ENCODE results near the gene PANK4. TPM values are rescaled to one million over a fixed set of nuclear protein-coding genes. Genes with fewer than 3 reads are reported as not detected.
"Not testable (repeated sequence)": the region's sequence is repeated elsewhere in the genome, so short reads cannot be mapped to it uniquely, and the experiment has no call there.

The PANK4 gene
- polyA plus RNA-seq, 4 donors: 22.5 to 31.2 (median 26.0) TPM

GRCh38 chr1:2559509-2560298 lies 33.3 kb upstream of the PANK4 start:
- DNase-seq (ENCODE audit: low read depth in 4 of 4, low spot score in 3 of 4): no peak

GRCh38 chr1:2558861-2559260 lies 32.5 kb upstream of the PANK4 start:
- DNase-seq (ENCODE audit: low read depth in 4 of 4, low spot score in 3 of 4): no peak

- no peak for DNase-seq (ENCODE audit: low read depth in 4 of 4, low spot score in 3 of 4)
Observed at GRCh38 chr1:2558420-2558819, 32.0 kb upstream of the PANK4 start.

DNA sequence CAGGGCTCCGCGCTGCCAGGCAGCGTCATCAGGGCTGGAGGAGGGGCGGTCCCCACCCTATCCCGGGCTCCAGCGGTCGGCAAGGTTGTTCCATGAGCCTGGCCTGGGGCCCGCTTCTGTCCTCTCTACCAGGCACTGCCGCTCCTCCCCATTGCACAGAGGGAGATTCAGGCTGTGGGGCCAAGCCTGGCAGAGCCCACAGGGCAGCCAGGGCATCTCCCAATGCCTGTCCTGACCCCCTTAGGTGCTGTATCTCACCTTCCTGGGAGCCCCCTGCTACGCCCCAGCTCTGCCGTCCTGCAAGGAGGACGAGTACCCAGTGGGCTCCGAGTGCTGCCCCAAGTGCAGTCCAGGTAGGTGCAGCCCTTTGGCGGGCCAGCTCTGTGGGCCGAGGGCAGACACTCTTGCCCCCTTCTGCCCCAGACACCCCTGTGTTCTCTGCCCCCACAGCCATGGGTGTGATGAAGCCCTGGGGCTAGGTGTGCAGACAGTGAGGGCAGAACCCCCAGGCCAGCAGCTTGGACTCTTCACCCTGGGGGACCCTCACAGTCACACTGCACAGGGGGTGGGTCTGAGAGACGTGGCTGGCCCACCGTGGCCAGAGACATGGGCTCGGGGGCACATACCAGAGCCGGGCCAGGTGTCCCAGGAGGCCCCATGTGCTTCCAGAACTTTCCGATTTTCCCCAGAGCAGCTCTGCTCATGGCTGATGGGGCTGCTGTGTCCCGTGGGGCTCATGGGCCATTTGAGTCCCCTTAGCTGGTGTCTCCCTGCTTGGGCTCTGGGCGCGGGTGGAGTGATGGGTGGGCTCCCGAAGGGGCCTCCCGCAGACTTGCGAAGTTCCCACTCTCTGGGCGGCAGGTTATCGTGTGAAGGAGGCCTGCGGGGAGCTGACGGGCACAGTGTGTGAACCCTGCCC lies 31.3 kb upstream of the PANK4 start:
- no peak for DNase-seq (ENCODE audit: low read depth in 4 of 4, low spot score in 3 of 4)

- no peak for DNase-seq (ENCODE audit: low read depth in 4 of 4, low spot score in 3 of 4)
Observed at GRCh38 chr1:2556678-2557481, 30.5 kb upstream of the PANK4 start.

- DNase-seq (ENCODE audit: low read depth in 4 of 4, low spot score in 3 of 4): no peak
Observed at GRCh38 chr1:2556277-2556677, 29.9 kb upstream of the PANK4 start, which contains the start of gene TNFRSF14. Gene TNFRSF14, plus strand, starts transcription at chr1:2556371. Its CDS starts 294 bp downstream, at chr1:2556665.

- DNase-seq (ENCODE audit: low read depth in 4 of 4, low spot score in 3 of 4): no peak
Observed at GRCh38 chr1:2555634-2556276, 29.4 kb upstream of the PANK4 start.

DNA sequence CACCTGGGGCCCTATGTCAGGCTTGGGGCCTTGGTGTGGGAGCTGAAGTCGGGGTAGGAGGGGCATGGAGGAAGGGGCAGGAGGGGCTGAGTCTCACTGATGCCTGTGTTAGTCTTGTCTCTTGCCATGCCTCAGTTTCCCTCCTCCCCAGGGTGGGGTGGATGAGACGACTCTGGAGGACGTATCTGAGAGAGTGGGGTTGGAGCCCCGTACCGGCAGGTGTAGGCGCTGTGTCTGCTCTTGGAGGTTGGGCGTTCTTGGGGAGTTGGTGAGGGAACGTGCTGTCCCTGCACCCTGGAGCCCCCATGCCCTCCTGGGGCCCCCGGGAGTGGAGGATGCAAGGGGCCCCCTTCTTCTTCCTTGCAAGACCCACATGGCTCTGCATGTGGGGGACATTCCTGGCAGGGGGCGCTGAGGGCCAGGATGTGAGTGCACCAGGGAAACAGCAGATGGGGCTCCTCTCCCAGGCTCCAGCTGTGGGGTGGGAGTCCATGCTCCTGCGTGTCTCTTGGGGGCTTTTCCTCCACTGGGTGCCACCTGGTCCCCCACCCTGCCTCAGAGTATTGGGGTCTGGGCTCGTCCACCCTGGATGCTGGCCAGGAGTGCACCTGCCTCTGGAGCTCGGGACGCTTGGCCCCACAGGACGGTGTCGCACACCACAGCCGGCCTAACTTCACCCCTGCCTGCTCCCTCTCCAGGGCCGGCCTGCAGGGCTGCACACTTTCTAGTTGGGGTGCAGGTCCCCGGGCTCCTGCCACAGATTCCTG lies 28.4 kb upstream of the PANK4 start:
- no peak for DNase-seq (ENCODE audit: low read depth in 4 of 4, low spot score in 3 of 4)

GRCh38 chr1:2553871-2554620 lies 27.6 kb upstream of the PANK4 start:
- DNase-seq (ENCODE audit: low read depth in 4 of 4, low spot score in 3 of 4): no peak

- DNase-seq (ENCODE audit: low read depth in 4 of 4, low spot score in 3 of 4): not testable (repeated sequence)
Observed at GRCh38 chr1:2553076-2553475, 26.7 kb upstream of the PANK4 start.

- no peak for DNase-seq (ENCODE audit: low read depth in 4 of 4, low spot score in 3 of 4)
Observed at GRCh38 chr1:2552189-2552588, 25.8 kb upstream of the PANK4 start.

DNA sequence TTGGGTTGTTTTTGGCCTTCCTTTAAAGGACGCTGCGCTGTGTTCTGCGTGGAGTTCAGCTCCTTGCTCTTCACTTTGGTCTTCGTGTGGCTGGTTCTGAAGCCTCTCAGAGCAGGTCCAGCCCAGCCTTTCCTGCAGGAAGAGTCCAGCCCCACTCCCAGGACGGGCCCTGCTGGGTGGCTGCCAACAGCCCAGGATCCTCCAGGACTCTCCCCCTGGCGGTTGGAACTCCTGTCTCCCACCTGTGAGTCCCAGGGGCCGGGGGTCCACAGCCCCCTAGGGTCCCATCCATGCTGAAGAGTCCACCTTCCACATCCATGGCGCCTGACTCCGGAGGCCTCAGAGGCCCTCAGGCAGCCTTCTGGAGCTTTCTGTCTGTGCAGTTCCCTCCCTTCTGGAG lies 25.1 kb upstream of the PANK4 start:
- not testable (repeated sequence) for DNase-seq (ENCODE audit: low read depth in 4 of 4, low spot score in 3 of 4)

GRCh38 chr1:2550309-2550861 lies 24.0 kb upstream of the PANK4 start:
- DNase-seq (ENCODE audit: low read depth in 4 of 4, low spot score in 3 of 4): not testable (repeated sequence)

- not testable (repeated sequence) for DNase-seq (ENCODE audit: low read depth in 4 of 4, low spot score in 3 of 4)
Observed at GRCh38 chr1:2549367-2550029, 23.1 kb upstream of the PANK4 start.

- no peak for DNase-seq (ENCODE audit: low read depth in 4 of 4, low spot score in 3 of 4)
Observed at GRCh38 chr1:2548068-2548589, 21.7 kb upstream of the PANK4 start.

GRCh38 chr1:2547210-2548067 lies 21.0 kb upstream of the PANK4 start:
- no peak for DNase-seq (ENCODE audit: low read depth in 4 of 4, low spot score in 3 of 4)

Data from left renal pelvis (tissue), 4 donors.